Stimulated activated CD4-positive, alpha-beta T cell treated with anti-CD3 and anti-CD28 coated beads, Interleukin-4, amount 100 ng/mL, for 4 hours (primary cell): ENCODE data around the gene NR0B1.

Experiments
- DNase-seq, 2 experiments: peaks; one replicate each; pipeline ENCODE4 v3.0.0-alpha.2; 2020

The NR0B1 gene, protein sequence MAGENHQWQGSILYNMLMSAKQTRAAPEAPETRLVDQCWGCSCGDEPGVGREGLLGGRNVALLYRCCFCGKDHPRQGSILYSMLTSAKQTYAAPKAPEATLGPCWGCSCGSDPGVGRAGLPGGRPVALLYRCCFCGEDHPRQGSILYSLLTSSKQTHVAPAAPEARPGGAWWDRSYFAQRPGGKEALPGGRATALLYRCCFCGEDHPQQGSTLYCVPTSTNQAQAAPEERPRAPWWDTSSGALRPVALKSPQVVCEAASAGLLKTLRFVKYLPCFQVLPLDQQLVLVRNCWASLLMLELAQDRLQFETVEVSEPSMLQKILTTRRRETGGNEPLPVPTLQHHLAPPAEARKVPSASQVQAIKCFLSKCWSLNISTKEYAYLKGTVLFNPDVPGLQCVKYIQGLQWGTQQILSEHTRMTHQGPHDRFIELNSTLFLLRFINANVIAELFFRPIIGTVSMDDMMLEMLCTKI

DNA sequence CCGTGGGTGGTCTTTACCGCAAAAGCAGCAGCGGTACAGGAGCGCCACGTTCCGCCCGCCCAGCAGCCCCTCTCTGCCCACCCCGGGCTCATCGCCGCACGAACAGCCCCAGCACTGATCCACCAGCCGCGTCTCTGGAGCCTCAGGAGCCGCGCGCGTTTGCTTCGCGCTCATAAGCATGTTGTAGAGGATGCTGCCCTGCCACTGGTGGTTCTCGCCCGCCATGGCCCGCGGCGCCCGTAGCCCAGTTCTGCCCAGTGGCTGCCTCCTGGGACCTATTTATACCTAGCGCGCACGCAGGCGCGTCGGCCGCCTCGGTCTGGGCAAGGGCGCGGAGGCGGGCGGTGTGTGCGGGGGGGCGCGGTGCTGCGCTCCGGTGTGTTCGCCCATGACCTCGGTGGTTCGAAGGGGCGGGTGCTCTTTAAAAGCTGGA, at the start of gene NR0B1:
Gene NR0B1, minus strand, starts transcription at position 252 of the 433 bp plus-strand sequence. Its CDS starts 27 bp downstream, at position 225.
- DNase-seq = no peak

DNA sequence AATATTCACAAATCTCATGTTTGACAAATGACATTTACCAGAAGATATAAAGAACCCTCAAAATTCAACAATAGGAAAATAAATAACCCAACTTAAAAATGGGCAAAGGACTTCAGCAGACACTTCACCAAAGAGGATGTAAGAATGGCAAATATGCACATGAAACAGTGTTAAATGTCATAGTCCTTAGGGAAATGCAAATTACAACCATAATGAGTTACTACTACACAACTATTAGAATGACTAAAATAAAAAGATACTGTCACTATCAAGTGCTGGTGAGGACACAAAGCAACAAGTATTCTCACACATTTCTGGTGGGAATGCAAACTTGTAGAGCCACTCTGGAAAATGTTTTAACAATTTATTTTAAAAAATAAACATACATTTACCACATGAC, 40.8 kb upstream of the NR0B1 start:
- DNase-seq = no peak

DNA sequence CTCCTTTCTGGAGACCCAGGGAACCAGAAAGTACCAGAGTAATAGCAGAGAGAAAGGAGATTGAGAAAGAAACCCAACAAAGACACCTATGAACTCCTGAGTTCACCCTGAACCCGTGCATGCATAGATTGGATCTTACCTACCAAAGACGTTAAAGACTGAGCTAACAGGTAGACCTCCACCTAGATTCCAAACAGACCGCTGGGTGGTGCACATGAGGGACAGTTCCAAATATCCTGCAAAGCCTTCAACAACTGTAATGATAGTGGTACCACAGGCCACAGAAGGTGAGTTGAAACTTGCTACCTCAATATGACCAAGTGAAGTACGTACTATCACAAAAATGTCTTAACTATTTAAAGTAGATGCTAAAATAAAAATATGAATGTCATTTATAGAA, 34.0 kb upstream of the NR0B1 start:
- no peak for DNase-seq

DNA sequence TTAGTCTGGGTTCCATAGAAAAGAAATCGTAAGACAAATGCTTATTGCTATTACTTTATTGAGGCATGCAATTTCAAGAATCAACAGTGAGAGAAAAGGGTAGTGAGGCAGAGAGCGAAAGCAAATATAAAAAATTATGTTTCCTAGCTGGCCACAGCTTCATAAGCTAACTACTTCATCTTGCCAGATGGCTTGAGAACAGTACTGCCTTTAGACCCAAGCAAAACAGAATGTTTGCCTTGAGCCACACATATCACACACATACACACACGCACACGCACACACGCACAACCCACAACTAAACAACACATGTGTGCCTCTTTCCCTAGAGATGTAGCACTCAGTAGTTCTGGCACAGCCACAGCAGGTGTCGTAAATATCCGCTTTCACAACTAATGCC, 31.6 kb upstream of the NR0B1 start:
- DNase-seq = no peak

DNA sequence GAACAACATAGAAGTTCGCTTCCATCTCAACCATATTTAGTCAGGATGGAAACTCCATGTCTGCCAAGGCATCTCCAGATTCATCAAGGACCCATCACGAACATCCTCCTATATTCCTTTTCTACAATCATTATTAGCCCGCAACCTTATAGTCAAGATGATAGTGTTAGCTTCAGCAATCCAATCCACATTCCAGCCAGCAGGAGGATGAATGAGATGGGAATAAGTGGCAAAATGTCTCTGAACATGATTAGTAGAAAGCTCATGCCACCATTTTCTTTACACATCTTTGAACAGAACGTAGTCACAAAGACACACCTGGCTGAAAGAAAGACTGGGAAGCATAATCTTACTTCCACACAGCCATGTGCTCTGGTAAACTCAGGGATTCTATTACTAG, 18.6 kb upstream of the NR0B1 start:
- DNase-seq = no peak

DNA sequence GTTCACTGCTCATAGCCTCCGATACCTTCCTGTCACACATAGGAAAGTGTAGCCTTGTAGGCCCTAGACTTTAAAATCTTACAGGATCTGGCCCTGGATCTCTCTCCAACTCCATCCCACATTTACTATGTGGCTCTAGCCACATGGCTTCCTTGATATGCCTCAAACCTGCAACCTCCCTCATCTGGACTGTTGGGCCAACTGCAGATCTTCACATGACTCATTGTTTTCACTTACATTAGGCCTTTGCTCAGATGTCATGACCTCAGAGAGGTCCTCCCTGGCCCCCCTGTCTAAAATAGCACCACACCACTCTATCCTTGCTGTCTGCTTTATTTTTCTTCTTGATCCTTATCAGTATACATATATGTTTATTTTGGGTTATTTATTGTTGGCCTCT, 8.1 kb upstream of the NR0B1 start:
- no peak for DNase-seq

DNA sequence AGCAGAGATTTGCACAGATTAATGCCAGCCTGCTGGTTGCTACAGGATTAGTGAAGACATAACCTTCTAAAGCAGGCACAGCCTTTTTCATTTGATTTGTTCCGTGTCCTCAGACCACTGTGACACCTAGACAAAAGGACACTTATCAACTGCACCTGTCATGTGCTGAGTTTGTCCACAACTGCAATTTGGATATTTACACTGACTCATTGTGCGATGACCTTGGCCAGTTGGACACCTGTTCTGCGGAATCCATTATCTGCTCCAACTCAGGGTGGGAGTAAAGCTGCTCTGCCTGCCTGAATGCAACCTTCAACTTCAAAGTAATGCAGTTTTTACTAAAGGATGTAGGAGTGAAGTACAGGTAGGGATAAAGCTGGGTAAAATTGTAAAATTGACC, 4.1 kb upstream of the NR0B1 start:
- DNase-seq = no peak

DNA sequence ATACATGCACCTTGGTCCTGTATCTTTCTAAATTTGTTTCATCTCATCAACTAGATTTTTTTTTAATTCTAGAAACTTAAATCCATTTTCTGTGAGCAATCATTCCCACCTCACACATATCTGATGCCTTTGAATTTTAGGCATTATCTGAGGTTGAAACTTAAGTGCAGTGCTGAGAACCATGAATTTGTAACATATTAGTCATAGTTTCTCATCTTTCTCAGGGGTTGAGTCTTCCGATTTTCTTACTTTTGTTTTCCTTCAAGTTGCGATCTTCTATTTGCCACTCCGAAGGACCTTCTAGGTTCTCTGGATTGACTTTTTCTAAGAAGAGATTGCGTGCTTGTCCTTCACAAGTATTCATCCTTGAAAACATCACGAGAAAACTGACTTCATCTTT, 3.7 kb upstream of the NR0B1 start:
- no peak for DNase-seq

DNA sequence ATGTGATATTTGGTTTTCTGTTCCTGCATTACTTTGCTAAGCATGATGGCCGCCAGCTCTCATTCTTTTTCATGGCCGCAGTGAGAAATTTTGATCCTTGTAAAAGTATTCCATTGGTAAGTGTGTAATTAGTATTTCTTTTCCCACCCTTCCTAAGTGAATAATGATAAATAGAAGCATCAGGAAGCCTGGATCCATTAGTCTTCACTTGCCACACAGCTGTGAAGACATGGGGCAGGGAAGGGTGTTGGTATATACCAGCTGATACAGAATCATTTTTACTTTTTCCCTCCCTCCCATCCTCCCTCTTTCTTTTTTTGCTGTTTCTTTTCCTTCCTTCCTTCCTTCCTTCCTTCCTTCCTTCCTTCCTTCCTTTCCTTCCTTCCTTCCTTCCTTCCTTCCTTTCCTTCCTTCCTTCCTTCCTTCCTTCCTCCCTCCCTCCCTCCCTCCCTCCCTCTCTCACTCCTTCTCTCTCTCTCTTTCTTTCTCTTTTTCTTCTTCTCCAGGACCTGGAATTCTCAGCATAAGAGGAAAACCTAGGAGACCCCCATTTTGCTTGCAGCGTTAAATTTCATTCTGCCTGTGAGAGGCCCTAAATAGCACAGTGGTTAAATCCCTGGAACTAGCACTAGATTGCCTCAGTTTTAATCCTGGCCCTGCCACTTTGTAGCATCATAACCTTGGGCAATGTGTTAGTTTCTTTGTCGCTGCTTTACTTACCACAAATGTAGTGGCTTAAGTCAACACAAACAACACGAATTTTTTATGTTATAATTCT, 1.4 kb upstream of the NR0B1 start:
- DNase-seq = no peak

DNA sequence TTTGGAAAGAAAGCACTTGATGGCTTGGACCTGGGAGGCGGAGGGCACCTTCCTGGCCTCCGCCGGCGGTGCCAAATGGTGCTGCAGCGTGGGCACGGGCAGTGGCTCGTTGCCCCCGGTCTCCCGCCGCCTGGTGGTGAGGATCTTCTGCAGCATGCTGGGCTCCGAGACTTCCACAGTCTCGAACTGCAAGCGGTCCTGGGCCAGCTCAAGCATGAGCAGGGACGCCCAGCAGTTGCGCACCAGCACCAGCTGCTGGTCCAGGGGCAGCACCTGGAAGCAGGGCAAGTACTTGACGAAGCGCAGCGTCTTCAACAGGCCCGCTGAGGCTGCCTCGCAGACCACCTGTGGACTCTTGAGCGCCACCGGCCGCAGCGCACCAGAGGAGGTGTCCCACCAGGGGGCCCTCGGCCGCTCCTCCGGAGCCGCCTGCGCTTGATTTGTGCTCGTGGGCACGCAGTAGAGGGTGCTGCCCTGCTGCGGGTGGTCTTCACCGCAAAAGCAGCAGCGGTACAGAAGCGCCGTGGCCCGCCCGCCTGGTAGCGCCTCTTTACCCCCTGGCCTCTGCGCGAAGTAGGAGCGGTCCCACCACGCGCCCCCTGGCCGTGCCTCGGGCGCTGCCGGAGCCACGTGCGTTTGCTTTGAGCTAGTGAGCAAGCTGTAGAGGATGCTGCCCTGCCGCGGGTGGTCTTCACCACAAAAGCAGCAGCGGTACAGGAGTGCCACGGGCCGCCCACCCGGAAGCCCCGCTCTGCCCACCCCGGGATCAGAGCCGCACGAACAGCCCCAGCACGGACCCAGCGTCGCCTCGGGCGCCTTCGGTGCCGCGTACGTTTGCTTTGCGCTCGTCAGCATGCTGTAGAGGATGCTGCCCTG, 689 bp downstream of the NR0B1 start:
- no peak for DNase-seq

DNA sequence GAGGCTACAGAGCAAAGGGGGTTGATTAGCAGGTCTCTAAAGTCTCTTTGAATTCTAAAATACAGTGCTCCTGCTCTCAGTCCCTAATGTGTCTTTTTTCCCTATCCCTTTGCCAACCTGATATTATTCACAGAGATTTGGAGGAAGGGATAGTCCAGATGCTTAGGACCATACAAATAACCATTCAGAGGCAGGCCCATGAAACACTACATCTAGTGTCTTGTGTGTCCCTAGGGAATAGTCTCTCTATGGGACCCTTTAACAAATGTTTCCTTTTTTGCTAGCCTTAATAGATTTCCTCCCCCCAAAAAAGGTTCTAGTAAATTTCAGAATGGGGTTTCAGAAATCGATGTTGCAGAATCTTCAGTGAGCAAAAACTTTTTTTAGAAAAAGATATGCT, 1.7 kb downstream of the NR0B1 start:
- DNase-seq = no peak

DNA sequence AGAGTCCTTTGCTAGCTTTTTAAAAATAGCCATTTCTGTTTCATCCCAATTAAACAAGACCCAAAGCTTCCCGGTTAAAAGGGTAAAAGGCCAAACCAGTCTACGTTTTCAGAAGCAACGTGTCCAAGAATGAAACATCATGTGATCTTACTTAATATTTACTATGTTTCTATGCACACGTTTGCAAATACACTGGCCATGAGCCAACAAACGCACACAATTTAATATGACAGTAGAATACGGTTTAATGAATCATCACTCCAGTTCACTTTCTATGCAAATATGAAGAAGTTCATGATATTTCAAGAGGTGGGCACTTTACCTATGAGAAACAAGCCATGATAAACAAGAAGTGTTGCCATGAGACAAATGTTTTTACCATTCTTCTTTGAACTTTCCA, 4.3 kb downstream of the NR0B1 start:
- DNase-seq = no peak

DNA sequence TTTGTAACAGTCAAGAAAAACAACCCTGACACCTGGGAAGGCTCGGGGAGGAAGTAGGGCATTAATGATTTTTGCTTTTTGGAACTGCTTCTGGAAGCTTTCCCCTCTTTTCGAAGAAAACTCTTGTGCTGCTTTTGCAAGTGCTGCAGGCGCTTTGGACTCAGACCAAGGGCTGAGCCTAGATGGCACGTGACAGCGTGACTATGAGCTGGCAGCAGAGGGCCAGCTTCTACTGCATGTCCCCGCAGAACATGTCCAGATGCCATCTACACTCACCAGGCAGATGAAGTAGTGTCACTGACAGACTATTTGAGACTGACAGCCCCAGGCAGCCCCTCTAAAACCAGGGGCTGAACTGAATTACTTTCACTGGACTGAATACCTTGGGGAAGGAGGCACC, 6.2 kb downstream of the NR0B1 start:
- DNase-seq = no peak

DNA sequence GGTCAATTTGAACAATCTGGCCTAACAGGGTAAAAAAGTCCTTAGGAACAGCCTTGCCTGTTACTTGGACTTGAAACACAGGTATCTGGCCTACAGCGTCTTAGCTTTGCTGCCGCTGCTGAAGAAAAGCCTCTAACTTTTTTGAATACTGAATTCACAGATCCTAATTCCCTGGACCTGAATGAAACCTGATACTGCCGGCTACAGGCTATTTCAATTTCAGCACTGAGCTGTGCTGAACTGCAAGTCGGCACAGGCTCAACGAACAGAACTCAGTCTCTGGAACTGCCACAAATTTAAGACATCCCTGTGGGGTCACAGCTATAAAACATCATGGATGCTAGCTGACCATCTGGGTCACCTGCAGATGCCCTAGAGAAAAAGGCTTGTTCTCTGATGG, 7.2 kb downstream of the NR0B1 start:
- no peak for DNase-seq

DNA sequence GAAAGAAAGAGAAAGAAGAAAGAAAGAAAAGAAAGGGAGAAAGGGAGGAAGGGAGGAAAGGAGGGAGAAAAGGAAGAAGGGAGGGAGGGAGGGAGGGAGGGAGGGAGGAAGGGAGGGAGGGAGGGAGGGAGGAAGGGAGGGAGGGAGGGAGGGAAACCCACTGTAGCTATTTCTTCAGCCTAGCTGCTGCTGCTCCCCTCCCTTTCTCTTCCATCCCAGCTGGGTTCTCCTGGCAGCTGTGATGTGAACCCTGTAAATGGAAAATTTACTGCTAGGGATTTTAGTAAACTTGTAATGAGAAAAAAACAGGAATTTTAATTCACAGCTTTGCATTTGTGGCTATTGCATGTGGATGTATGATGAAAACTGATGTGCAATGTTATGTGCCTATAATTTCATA, 8.0 kb downstream of the NR0B1 start:
- DNase-seq = no peak

DNA sequence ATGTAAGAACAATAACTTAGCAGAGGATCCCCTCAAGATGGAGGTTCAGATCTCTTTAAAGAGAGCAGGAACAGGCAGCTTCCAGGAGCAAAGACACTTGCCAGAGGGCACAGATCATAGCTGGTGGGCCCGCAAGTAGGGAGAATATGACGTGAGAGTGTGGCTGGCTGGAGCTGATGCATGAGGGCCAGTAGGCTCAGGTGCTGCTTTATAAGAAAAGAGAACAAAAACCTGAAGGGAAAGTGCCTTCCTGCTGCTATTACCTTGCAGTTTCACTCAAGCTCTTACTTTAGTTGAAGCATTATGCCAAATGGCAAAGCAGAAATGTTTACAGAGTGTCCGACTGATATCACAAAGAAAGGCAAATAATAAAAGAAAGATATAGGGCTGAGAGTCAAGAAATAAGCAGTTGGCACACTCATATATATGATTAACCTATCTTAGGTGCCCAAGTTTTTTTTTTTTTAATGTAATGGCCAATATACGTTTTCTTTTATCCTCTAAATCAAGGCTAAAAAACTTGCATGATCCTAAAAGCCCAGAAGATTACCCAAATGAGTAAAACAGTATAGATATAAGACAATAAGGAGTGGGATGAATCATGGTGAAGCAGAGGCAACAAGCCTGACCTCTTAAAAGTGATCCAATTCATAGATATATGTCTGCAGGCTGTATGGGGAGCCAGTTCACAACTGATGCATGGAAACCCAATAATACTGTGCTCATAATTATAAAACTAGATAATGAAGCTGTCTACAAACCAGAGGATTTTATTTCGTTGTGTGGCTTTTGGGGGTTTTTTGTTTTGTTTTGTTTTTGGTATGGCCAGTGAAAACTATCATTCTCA, 12.6 kb downstream of the NR0B1 start:
- no peak for DNase-seq

DNA sequence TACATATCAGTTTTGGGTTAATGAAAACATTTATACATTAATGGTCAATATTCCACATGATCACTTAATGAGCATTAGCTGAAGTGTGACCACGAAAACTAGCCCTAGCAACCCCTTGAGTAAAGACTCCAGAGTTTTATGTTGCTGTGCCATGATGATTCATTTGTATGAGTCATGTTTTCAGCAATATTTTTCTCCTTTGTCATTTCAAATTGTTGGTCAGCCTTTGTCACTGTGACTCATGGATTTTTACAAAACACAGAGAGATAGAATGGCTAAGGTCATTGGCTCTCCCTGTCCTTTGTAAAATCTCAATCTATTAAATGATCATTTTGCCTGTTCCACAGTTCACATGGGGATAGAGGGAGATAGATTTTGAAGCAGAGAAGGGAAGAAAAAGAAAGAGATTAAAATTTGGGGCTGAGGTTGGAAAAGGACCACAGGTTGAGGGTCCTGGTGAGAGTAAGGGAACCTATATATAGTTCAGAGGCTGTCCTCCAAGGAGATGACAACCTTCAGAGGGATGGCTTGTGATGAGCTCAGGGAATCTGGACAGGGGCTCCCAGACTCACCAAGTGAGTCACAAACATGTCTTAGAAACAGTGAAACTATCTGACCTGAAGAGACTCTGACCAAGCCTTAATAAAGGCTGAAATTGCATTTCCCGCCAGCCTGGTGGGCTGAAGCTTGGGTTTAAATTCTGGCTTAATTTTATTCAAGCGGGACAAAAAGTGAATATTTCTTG, 25.6 kb downstream of the NR0B1 start:
- no peak for DNase-seq

DNA sequence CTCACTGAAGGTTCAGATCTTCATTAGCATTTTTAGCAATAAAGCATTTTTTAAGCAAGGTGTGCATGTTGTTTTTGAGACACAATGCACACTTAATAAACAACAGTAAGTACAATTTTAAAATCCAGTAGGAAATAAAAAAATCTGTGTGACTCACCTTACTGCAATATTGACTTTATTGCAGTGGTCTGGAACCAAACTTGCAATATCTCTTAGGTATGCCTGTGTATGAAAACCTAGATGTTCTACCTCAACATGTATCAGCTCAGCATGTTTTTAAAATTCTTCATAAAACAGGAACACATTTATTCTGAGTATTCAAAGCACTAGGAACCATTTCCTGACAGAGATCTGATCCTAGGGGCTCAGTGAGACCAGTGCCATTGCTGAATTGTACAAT, 26.7 kb downstream of the NR0B1 start:
- no peak for DNase-seq

DNA sequence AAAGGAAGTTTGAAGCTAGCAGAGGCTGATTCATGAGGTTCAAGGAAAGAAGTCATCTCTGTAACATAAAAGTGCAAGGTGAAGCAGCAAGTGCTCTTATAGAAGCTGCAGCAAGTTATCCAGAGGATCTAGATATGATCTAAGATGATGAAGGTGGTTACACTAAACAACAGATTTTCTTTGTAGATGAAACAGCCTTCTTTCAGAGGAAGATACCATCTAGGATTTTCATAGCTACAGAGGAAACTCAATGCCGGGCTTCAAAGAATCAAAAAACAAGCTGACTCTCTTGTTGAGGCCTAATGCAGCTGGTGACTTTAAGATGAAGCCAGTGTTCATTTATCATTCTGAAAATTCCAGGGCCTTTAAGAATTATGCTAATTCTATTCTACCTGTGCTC, 28.8 kb downstream of the NR0B1 start:
- no peak for DNase-seq

DNA sequence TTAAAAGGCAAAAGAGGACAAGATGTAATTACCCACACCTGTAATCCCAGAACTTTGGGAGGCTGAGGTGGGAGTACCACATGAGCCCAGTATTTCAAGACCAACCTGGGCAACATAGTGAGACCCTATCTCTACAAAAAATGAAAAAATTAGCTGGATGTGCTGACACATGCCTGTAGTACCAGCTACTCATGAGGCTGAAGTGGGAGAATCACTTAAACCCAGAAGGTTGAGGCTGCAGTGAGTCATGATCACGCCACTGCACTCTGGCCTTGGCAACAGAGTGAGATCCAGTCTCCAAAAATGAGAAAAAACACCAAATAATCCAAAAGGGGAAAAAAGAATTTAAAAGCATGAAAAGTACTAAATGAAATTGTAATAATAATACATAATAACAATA, 30.8 kb downstream of the NR0B1 start:
- DNase-seq = no peak

DNA sequence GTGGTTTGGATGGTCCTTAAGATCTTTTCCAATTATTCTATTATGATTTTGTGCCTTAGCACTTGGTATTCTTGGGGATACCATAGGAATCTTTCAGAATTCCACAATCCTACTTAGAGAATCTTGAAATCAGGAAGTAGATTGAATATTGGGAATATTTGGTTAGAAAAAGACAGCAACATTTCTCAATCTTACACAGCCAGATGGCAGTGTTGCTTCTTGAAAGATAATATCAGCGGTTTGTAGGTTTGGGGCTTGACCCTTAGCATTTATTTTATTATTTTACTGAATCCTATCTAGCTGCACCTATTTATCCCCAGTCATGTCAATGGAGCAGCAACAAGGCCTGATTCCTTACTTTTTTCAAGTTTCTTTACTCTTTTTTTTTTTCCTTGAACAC, 33.7 kb downstream of the NR0B1 start:
- no peak for DNase-seq

DNA sequence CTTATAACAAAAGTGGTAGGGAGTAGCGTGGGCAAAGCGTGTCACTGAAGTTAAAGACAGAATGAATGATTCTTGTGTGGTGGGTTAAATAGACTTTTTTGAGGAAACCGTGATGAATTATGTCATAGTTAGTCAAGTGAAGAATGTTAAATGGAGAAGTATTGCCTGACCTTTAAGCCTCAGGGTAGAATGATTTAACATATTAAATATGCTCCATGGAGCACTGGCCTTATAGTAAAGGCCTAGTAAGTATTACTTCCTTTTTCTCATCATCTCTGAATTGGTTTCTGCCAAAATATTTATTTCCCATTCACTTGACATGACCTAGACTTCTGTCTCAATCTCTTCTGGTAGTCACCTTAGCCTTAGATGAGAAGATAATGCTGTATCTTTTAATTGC, 38.6 kb downstream of the NR0B1 start:
- no peak for DNase-seq
